HEK293 (cell line): ENCODE measurements around the gene TUT1.

ENCODE experiments used
- CTCF ChIA-PET: fragments of 350-600 bp; formaldehyde crosslinking; extraction: SDS; loops from one replicate; lab custom pipeline; 2021; ENCODE audit warnings: antibody characterized with exemption; lab: Yijun Ruan, JAX
- POLR2A ChIA-PET: fragments of 300-600 bp; formaldehyde crosslinking; extraction: SDS; loops from one replicate; lab custom pipeline; 2020; ENCODE audit warnings: antibody characterized with exemption, inconsistent platforms; lab: Yijun Ruan, JAX
- H3K27ac ChIP-seq: fragments of 200-500 bp; sonication (Bioruptor generic); 2 replicates; pipeline ENCODE4 v1.5.1; 2014; ENCODE audit warnings: low read depth, low read length, control low read depth, inconsistent platforms; ENCODE audit errors: extremely low read depth
- H3K36me3 ChIP-seq, 2 experiments: fragments of 200-500 bp in 1 of 2; sonication (Bioruptor generic) in 1 of 2; 1 replicate in 1 of 2; 2 replicates in 1 of 2; pipeline ENCODE4 v1.5.1; 2014 to 2017; ENCODE audit warnings: inconsistent platforms in 2 of 2, low read length in 2 of 2; ENCODE audit not compliant: control insufficient read depth in 2 of 2, insufficient read depth in 1 of 2
- H3K4me1 ChIP-seq: fragments of 200-500 bp; sonication (Bioruptor generic); 2 replicates; pipeline ENCODE4 v1.5.1; 2014; ENCODE audit warnings: mild to moderate bottlenecking, low read length, inconsistent platforms; ENCODE audit not compliant: control insufficient read depth, insufficient read depth
- H3K4me3 ChIP-seq: 2 replicates; pipeline ENCODE4 v1.5.1; 2011; ENCODE audit warnings: low read depth, mild to moderate bottlenecking, control low read depth, low read length, moderate library complexity
- H3K9me3 ChIP-seq: fragments of 200-500 bp; sonication (Bioruptor generic); 2 replicates; pipeline ENCODE4 v1.5.1; 2014; ENCODE audit warnings: low read depth, low read length, inconsistent platforms; ENCODE audit not compliant: control insufficient read depth, insufficient read depth
- HIC1 ChIP-seq: fragments of 450-650 bp; formaldehyde crosslinking; IDR thresholded peaks from 2 replicates; pipeline ENCODE4 v1.5.1; 2016; ENCODE audit warnings: missing biosample characterization, missing genetic modification characterization
- PRDM10 ChIP-seq: fragments of 450-650 bp; formaldehyde crosslinking; IDR thresholded peaks from 2 replicates; pipeline ENCODE4 v1.5.1; 2016; ENCODE audit warnings: missing biosample characterization, missing genetic modification characterization
- YY1 ChIP-seq: fragments of 450-650 bp; formaldehyde crosslinking; IDR thresholded peaks from 2 replicates; pipeline ENCODE4 v1.5.1; 2018; ENCODE audit warnings: missing biosample characterization, missing genetic modification characterization
- ZBTB11 ChIP-seq: fragments of 450-650 bp; formaldehyde crosslinking; conservative IDR thresholded peaks from 2 replicates; pipeline ENCODE4 v1.5.1; 2016; ENCODE audit warnings: low read depth, missing biosample characterization, missing genetic modification characterization
- ZBTB8A ChIP-seq: fragments of 450-650 bp; formaldehyde crosslinking; IDR thresholded peaks from 2 replicates; pipeline ENCODE4 v1.5.1; 2016; ENCODE audit warnings: missing biosample characterization, missing genetic modification characterization
- ZNF175 ChIP-seq: fragments of 450-650 bp; formaldehyde crosslinking; IDR thresholded peaks from 2 replicates; pipeline ENCODE4 v1.5.1; 2016; ENCODE audit warnings: missing biosample characterization, missing genetic modification characterization
- ZNF26 ChIP-seq: fragments of 450-650 bp; formaldehyde crosslinking; IDR thresholded peaks from 2 replicates; pipeline ENCODE4 v1.5.1; 2016; ENCODE audit warnings: missing biosample characterization, missing genetic modification characterization
- ZNF701 ChIP-seq: fragments of 450-650 bp; formaldehyde crosslinking; IDR thresholded peaks from 2 replicates; pipeline ENCODE4 v1.5.1; 2016; ENCODE audit warnings: missing biosample characterization, missing genetic modification characterization
- ZNF776 ChIP-seq: fragments of 450-650 bp; formaldehyde crosslinking; IDR thresholded peaks from 2 replicates; pipeline ENCODE4 v1.5.0; 2017; ENCODE audit warnings: missing biosample characterization, missing genetic modification characterization, borderline replicate concordance

Gene TUT1

GRCh38 chr11:62614275-62614674 is 23.0 kb upstream of the TUT1 start (continued):
- TF ChIP-seq ZBTB11 (no peak), ZNF701 (no peak), ZNF175 (tag by site-specific recombination) (no peak), PRDM10 (tag by site-specific recombination) (no peak)

GRCh38 chr11:62613291-62613778 is 22.0 kb upstream of the TUT1 start:
- Histone ChIP-seq H3K36me3 (peaks cover 0 to 48% of the 10 kb centered on the region in 2 experiments; a peak in 2 of 3 replicates), H3K9me3 (no peaks in the 10 kb centered on the region), H3K4me1 (no peaks in the 10 kb centered on the region), H3K27ac (no peak overlapping the region), H3K4me3 (no peak overlapping the region)
- ChIA-PET CTCF (interaction anchor here (0.5 to 1.4 kb wide), 5 partner anchors 13 to 219 kb away, joined by 3 to 5 read pairs (median 3); no protein-coding TSS in a partner anchor), POLR2A (interaction anchor here (0.6 to 4.1 kb wide), 6 partner anchors 8 to 59 kb away, joined by 3 to 31 read pairs (median 6); partner anchors contain the start of genes B3GAT3, INTS5, LBHD1 and MTA2)
- TF ChIP-seq ZBTB8A (tag by site-specific recombination) (0 out of 2 replicates have a peak, but pooled peaks have one; percentile 28), ZNF776 (tag by site-specific recombination) (no peak), HIC1 (peak; percentile 97), YY1 (tag by site-specific recombination) (no peak), ZNF26 (tag by site-specific recombination) (no peak)
- TF ChIP-seq, all 188 proteins: peak for 2
